ENCODE measurements around the gene GLI3. TPM values are rescaled to one million over a fixed set of nuclear protein-coding genes. Genes with fewer than 3 reads are reported as not detected.

Gene GLI3
- polyA plus RNA-seq, 1 experiment: 6.0 TPM

- POLR2A ChIA-PET: no interaction called here
- CTCF ChIA-PET: interaction anchor here (1.1 kb wide), 1 partner anchor 208 kb away, joined by 3 read pairs; no protein-coding TSS in a partner anchor
- Histone ChIP-seq H3K27ac (ENCODE audit: low read depth, low read length) (no peak overlapping the region), H3K4me3 (ENCODE audit: low read depth, low read length) (no peak overlapping the region), H3K9me3 (ENCODE audit: control insufficient read depth, insufficient read depth, low read length) (no peaks in the 10 kb centered on the region), H3K27me3 (ENCODE audit: control insufficient read depth, insufficient read depth, low read length) (no peaks in the 10 kb centered on the region)
- no peak for TF ChIP-seq CTCF (IDR thresholded peaks at IDR 0.05; ENCODE audit: low read depth, low read length)
- DNase-seq (ENCODE audit: low read depth, low spot score): peak; percentile 27
Measured at GRCh38 chr7:42151309-42151708, 85.7 kb downstream of the GLI3 start.

GRCh38 chr7:42145539-42145938 is 91.5 kb downstream of the GLI3 start:
- Histone ChIP-seq H3K9me3 (ENCODE audit: control insufficient read depth, insufficient read depth, low read length) (no peaks in the 10 kb centered on the region), H3K27ac (ENCODE audit: low read depth, low read length) (no peak overlapping the region), H3K27me3 (ENCODE audit: control insufficient read depth, insufficient read depth, low read length) (no peaks in the 10 kb centered on the region), H3K4me3 (ENCODE audit: low read depth, low read length) (no peak overlapping the region)
- ChIA-PET CTCF (no interaction called here), POLR2A (no interaction called here)
- TF ChIP-seq CTCF (IDR thresholded peaks at IDR 0.05; ENCODE audit: low read depth, low read length): no peak
- DNase-seq (ENCODE audit: low read depth, low spot score): no peak

DNA sequence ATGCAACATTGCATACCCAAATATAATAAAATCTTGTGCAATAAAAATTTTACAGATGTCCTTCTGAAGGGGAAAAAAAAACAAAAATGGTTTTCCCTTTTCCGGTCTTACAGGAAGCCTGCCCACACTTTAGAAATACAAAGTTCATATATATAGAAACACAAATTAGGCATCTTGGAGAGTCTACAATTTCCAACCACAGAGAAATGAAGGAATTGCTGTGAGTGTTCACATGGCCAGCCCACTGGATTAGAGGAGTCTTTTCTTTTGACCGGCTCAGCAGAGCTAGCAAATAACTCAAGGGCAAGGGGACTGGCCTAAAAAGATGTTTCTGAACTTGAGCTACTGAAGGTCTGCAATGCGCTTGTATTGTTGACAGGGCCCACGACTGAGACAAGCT is 92.4 kb downstream of the GLI3 start:
- Histone ChIP-seq H3K9me3 (ENCODE audit: control insufficient read depth, insufficient read depth, low read length) (no peaks in the 10 kb centered on the region; the same call in 1 of the 2 replicates), H3K4me3 (ENCODE audit: low read depth, low read length) (no peak overlapping the region), H3K27me3 (ENCODE audit: control insufficient read depth, insufficient read depth, low read length) (no peaks in the 10 kb centered on the region), H3K27ac (ENCODE audit: low read depth, low read length) (no peak overlapping the region)
- TF ChIP-seq CTCF (IDR thresholded peaks at IDR 0.05; ENCODE audit: low read depth, low read length): no peak
- POLR2A ChIA-PET: no interaction called here
- DNase-seq (ENCODE audit: low read depth, low spot score): no peak
- CTCF ChIA-PET: interaction anchor here (0.6 kb wide), 1 partner anchor 785 kb away, joined by 3 read pairs; no protein-coding TSS in a partner anchor

GRCh38 chr7:42143711-42144600 is 93.1 kb downstream of the GLI3 start:
- ChIA-PET CTCF (no interaction called here), POLR2A (no interaction called here)
- Histone ChIP-seq H3K27ac (ENCODE audit: low read depth, low read length) (no peak overlapping the region), H3K4me3 (ENCODE audit: low read depth, low read length) (no peak overlapping the region), H3K9me3 (ENCODE audit: control insufficient read depth, insufficient read depth, low read length) (no peaks in the 10 kb centered on the region; the same call in 1 of the 2 replicates), H3K27me3 (ENCODE audit: control insufficient read depth, insufficient read depth, low read length) (no peaks in the 10 kb centered on the region)
- TF ChIP-seq CTCF (IDR thresholded peaks at IDR 0.05; ENCODE audit: low read depth, low read length): no peak
- DNase-seq (ENCODE audit: low read depth, low spot score): no peak

- Histone ChIP-seq H3K27me3 (ENCODE audit: control insufficient read depth, insufficient read depth, low read length) (no peaks in the 10 kb centered on the region), H3K4me3 (ENCODE audit: low read depth, low read length) (no peak overlapping the region), H3K27ac (ENCODE audit: low read depth, low read length) (no peak overlapping the region), H3K9me3 (ENCODE audit: control insufficient read depth, insufficient read depth, low read length) (no peaks in the 10 kb centered on the region; the same call in 1 of the 2 replicates)
- TF ChIP-seq CTCF (IDR thresholded peaks at IDR 0.05; ENCODE audit: low read depth, low read length): no peak
- DNase-seq (ENCODE audit: low read depth, low spot score): no peak
- CTCF ChIA-PET: interaction anchor here (1.0 kb wide), 1 partner anchor 201 kb away, joined by 3 read pairs; no protein-coding TSS in a partner anchor
- POLR2A ChIA-PET: no interaction called here
Measured at GRCh38 chr7:42142089-42142488, 94.9 kb downstream of the GLI3 start.

Measured in AG04450 (cell line).